GM23338 (cell line): Measurements from ENCODE around the gene NEK3.

Experiments
- CREB1 ChIP-seq: fragments of 250-450 bp; sonication (Bioruptor Pico); IDR thresholded peaks from 2 replicates; pipeline ENCODE4 v1.5.0; 2020; ENCODE audit warnings: low read depth, mild to moderate bottlenecking, moderate library complexity
- CTCF ChIP-seq, 2 experiments: fragments of 200-600 bp in 1 of 2; sonication (generic) in 1 of 2; conservative IDR thresholded peaks; 2 replicates each; pipeline versions ENCODE4 v1.5.1 to v1.6.1; 2016 to 2017; ENCODE audit warnings: antibody characterized with exemption in 2 of 2, low read depth in 2 of 2, mild to moderate bottlenecking in 2 of 2, moderate library complexity in 1 of 2
- EZH2 ChIP-seq: fragments of 200-600 bp; sonication (generic); IDR thresholded peaks from one replicate; pipeline ENCODE4 v1.8.0; 2017; ENCODE audit warnings: antibody characterized with exemption, mild to moderate bottlenecking, low read depth; ENCODE audit not compliant: unreplicated experiment
- EZH2phosphoT487 ChIP-seq: fragments of 200-600 bp; sonication (generic); IDR thresholded peaks from one replicate; pipeline ENCODE4 v1.8.1; 2018; ENCODE audit warnings: antibody characterized with exemption; ENCODE audit not compliant: unreplicated experiment
- JUNB ChIP-seq: IDR thresholded peaks from one replicate; pipeline ENCODE4 v1.6.1; 2016; ENCODE audit warnings: antibody characterized with exemption; ENCODE audit not compliant: unreplicated experiment
- NANOG ChIP-seq: IDR thresholded peaks from 2 replicates; pipeline ENCODE4 v1.6.1; 2016; ENCODE audit warnings: antibody characterized with exemption, borderline replicate concordance
- POLR2AphosphoS5 ChIP-seq: IDR thresholded peaks from 2 replicates; pipeline ENCODE4 v1.6.1; 2016; ENCODE audit warnings: antibody characterized with exemption, low read depth
- REST ChIP-seq: IDR thresholded peaks from one replicate; pipeline ENCODE4 v1.6.1; 2018; ENCODE audit warnings: antibody characterized with exemption; ENCODE audit not compliant: unreplicated experiment
- STAT1 ChIP-seq: IDR thresholded peaks from one replicate; pipeline ENCODE4 v1.6.1; 2016; ENCODE audit warnings: antibody characterized with exemption; ENCODE audit not compliant: unreplicated experiment
- ZNF114 ChIP-seq: fragments of 250-450 bp; sonication (Bioruptor Pico); IDR thresholded peaks from 2 replicates; pipeline ENCODE4 v1.5.0; 2020; ENCODE audit warnings: mild to moderate bottlenecking, moderate library complexity

- no peak for TF ChIP-seq CTCF (conservative IDR thresholded peaks at IDR 0.05; ENCODE audit: low read depth in 2 of 2)
- no peak for TF ChIP-seq EZH2phosphoT487
- TF ChIP-seq POLR2AphosphoS5: no peak
- TF ChIP-seq EZH2: no peak
- no peak for TF ChIP-seq ZNF114 (CRISPR knock-in tag)
- no peak for TF ChIP-seq CREB1 (CRISPR knock-in tag)
- TF ChIP-seq REST: no peak
- TF ChIP-seq NANOG: no peak
- no peak for TF ChIP-seq STAT1
- TF ChIP-seq JUNB: no peak
Observed at GRCh38 chr13:52105841-52106240, 53.6 kb downstream of the NEK3 start.
